ENCODE measurements around the gene MACO1. TPM values are rescaled to one million over a fixed set of nuclear protein-coding genes. Genes with fewer than 3 reads are reported as not detected.

MACO1 gene
- total and polyA plus RNA-seq, 9 of the 15 experiments (the other 6 are each of a cell fraction or from before 2014, with no cell fraction given): 4.6 to 28.4 (median 21.7) TPM

DNA sequence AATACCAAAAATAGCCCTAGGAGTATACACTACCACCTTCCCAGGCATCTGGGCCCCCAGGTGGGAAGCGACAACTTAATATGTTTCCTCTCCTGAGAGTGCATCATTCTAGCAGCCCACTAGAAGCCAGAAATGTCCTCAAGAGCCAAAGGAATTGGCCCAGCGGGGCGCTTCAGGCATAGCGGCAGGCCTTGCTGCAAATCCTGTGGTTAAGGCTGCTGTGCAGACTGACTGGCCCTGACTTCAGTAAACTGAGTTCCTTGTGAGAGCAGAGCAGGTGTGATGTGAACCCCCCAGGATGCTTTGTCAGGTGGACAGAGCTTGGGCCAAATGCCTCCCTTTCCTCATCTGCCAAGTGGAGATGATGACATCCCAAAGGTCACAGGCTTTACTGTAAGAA is 83.0 kb downstream of the MACO1 start:
- Histone ChIP-seq H4K20me1 (replicated peaks; ENCODE audit: control insufficient read depth, insufficient read depth, low read length) (no peaks in the 10 kb centered on the region), H3K9me3 (replicated peaks; ENCODE audit: control insufficient read depth, insufficient read depth, low read depth, low read length) (no peaks in the 10 kb centered on the region), H3K9ac (ENCODE audit: insufficient read depth in 1 of 2, low read depth in 2 of 2, low read length in 2 of 2) (no peak overlapping the region), H3K79me2 (ENCODE audit: control insufficient read depth, insufficient read depth, low read length) (no peaks in the 10 kb centered on the region), H3K27ac (ENCODE audit: extremely low read depth, low read depth, low read length) (no peak overlapping the region), H3K27me3 (ENCODE audit: control insufficient read depth in 2 of 2, insufficient read depth in 2 of 2, low read length in 2 of 2) (no peaks in the 10 kb centered on the region), H3K4me1 (replicated peaks in 1 of 2; ENCODE audit: control insufficient read depth in 2 of 2, insufficient read depth in 2 of 2, low read length in 2 of 2) (peaks cover 7 to 10% of the 10 kb centered on the region in 2 experiments; a peak in 4 of 5 replicates), H3K9me1 (ENCODE audit: control insufficient read depth, insufficient read depth, low read length) (no peaks in the 10 kb centered on the region), H3K36me3 (ENCODE audit: control insufficient read depth, insufficient read depth, low read length) (no peaks in the 10 kb centered on the region), H2AFZ (ENCODE audit: low read depth, low read length) (no peak overlapping the region), H3K4me3 (no peak overlapping the region), H3K4me2 (ENCODE audit: insufficient read depth, low read length) (no peak overlapping the region)
- POLR2A ChIA-PET: interaction anchor here (0.9 to 3.1 kb wide), 3 partner anchors 8 to 11 kb away, joined by 3 to 13 read pairs (median 4); no protein-coding TSS in a partner anchor
- in situ Hi-C loops (cut with MboI): no loop called here
- DNase-seq (ENCODE audit: extremely low read depth in 1 of 4, low spot score in 3 of 4) (no peak), ATAC-seq (no peak), FAIRE-seq (no peak)
- CTCF ChIA-PET (ENCODE audit: low intra/inter-chr PET ratio): no interaction called here
- WGBS (ENCODE audit: insufficient coverage, low coverage, missing lambda C conversion rate): 46% methylated on average over 4 of the region's 4 CpGs
- TF ChIP-seq ZBTB33 (CRISPR knock-in tag; IDR thresholded peaks at IDR 0.05) (peak; percentile 88), ETV5 (CRISPR knock-in tag; IDR thresholded peaks at IDR 0.05; ENCODE audit: low read depth) (no peak)
- no TSS peak for BruUV-seq (replicated peaks)
- intact Hi-C loops (cut with micrococcal nuclease): no loop called here

DNA sequence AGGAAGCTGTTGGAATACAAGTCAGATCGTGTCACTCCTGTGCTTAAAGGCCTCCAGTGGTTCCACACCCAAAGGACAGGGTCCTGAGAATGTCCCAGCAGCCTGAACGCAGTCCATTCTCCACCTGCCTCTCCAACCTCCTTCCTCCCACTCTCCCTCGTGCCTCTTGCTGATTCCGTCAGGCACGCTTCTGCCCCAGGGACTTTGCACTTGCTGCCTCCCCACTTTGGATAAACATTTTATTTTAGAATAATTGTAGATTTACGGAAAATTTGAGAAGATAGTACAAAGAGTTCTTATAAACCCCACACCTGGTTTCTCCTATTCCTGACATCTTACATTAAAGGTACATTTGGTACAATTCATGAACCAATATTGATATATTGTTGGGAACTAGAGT is 84.3 kb downstream of the MACO1 start:
- no peak overlapping the region for H3K4me2 ChIP-seq (ENCODE audit: insufficient read depth, low read length)
- ATAC-seq (peak; percentile 16; the same call in 1 of the 3 replicates), DNase-seq (ENCODE audit: extremely low read depth in 1 of 4, low spot score in 3 of 4) (no peak), FAIRE-seq (peak; percentile 26)
- peak overlapping the region; percentile 44; the same call in 1 of the 2 replicates for H2AFZ ChIP-seq (ENCODE audit: low read depth, low read length)
- 29% methylated on average over 6 of the region's 6 CpGs for WGBS (ENCODE audit: insufficient coverage, low coverage, missing lambda C conversion rate)
- H3K9me1 ChIP-seq (ENCODE audit: control insufficient read depth, insufficient read depth, low read length): no peaks in the 10 kb centered on the region
- peaks cover 7 to 10% of the 10 kb centered on the region in 2 experiments; a peak in 4 of 5 replicates for H3K4me1 ChIP-seq (replicated peaks in 1 of 2; ENCODE audit: control insufficient read depth in 2 of 2, insufficient read depth in 2 of 2, low read length in 2 of 2)
- no peaks in the 10 kb centered on the region for H3K27me3 ChIP-seq (ENCODE audit: control insufficient read depth in 2 of 2, insufficient read depth in 2 of 2, low read length in 2 of 2)
- BruUV-seq (replicated peaks): no TSS peak
- H4K20me1 ChIP-seq (replicated peaks; ENCODE audit: control insufficient read depth, insufficient read depth, low read length): no peaks in the 10 kb centered on the region
- ChIA-PET POLR2A (interaction anchor here (0.6 to 3.1 kb wide), 3 partner anchors 13 to 287 kb away, joined by 3 to 13 read pairs (median 3); no protein-coding TSS in a partner anchor), CTCF (ENCODE audit: low intra/inter-chr PET ratio) (no interaction called here)
- no peak overlapping the region for H3K4me3 ChIP-seq
- H3K79me2 ChIP-seq (ENCODE audit: control insufficient read depth, insufficient read depth, low read length): no peaks in the 10 kb centered on the region
- H3K27ac ChIP-seq (ENCODE audit: extremely low read depth, low read depth, low read length): no peak overlapping the region
- no peaks in the 10 kb centered on the region for H3K36me3 ChIP-seq (ENCODE audit: control insufficient read depth, insufficient read depth, low read length)
- H3K9ac ChIP-seq (ENCODE audit: insufficient read depth in 1 of 2, low read depth in 2 of 2, low read length in 2 of 2): no peak overlapping the region
- intact Hi-C loops (cut with micrococcal nuclease): no loop called here
- H3K9me3 ChIP-seq (replicated peaks; ENCODE audit: control insufficient read depth, insufficient read depth, low read depth, low read length): no peaks in the 10 kb centered on the region
- in situ Hi-C loops (cut with MboI): no loop called here
- TF ChIP-seq HOXB6 (CRISPR knock-in tag; IDR thresholded peaks at IDR 0.05; ENCODE audit: borderline replicate concordance): no peak
- TF ChIP-seq, protein P1, sequence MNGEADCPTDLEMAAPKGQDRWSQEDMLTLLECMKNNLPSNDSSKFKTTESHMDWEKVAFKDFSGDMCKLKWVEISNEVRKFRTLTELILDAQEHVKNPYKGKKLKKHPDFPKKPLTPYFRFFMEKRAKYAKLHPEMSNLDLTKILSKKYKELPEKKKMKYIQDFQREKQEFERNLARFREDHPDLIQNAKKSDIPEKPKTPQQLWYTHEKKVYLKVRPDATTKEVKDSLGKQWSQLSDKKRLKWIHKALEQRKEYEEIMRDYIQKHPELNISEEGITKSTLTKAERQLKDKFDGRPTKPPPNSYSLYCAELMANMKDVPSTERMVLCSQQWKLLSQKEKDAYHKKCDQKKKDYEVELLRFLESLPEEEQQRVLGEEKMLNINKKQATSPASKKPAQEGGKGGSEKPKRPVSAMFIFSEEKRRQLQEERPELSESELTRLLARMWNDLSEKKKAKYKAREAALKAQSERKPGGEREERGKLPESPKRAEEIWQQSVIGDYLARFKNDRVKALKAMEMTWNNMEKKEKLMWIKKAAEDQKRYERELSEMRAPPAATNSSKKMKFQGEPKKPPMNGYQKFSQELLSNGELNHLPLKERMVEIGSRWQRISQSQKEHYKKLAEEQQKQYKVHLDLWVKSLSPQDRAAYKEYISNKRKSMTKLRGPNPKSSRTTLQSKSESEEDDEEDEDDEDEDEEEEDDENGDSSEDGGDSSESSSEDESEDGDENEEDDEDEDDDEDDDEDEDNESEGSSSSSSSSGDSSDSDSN (IDR thresholded peaks at IDR 0.05; ENCODE audit: borderline replicate concordance in 1 of 2, low read depth in 2 of 2, low read length in 2 of 2): no peak
- peak in 2 of 3 experiments; percentile 3 to 43; a peak in 2 of 6 replicates for TF ChIP-seq CTCF (IDR thresholded peaks at IDR 0.05 in 2 of 3, conservative IDR thresholded peaks at IDR 0.05 in 1 of 3; ENCODE audit: insufficient read depth in 2 of 3, low read depth in 1 of 3, low read length in 3 of 3)

Measured in K562 (cell line).